GM10266 (cell line): ENCODE results near the gene MMRN2.
"Not testable (repeated sequence)": the region's sequence is repeated elsewhere in the genome, so short reads cannot be mapped to it uniquely, and the experiment has no call there.

ENCODE experiments used
- DNase-seq: peaks from one replicate; pipeline ENCODE4 v3.0.0; 2012; ENCODE audit errors: extremely low spot score
- TF ChIP-seq, protein P1 (sequence below): IDR thresholded peaks from 2 replicates; pipeline ENCODE4 v1.5.1; 2012; ENCODE audit warnings: mild to moderate bottlenecking, low read depth; ENCODE audit not compliant: control insufficient read depth, insufficient read depth; ENCODE audit errors: missing control alignments

Gene MMRN2

DNA sequence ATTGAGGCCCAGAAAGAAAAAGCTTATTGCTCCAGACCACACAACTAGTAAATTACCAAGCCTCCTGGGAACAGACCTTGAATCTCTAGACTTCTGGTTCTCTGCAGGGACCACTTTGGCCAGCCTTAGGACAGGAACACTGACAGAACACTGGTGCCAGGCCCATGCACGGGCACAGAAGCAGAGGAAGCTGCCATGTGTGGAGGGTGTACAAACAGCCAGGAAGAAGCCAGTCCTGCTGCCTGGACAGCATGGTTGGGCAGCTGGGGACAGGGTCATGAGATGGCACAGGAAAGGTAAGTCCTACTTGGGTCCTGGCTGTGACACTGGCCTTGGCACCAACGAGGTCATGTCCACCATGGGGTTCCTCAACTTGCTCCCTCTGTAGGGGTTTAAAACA is 19.2 kb downstream of the MMRN2 start:
- TF ChIP-seq, protein P1, sequence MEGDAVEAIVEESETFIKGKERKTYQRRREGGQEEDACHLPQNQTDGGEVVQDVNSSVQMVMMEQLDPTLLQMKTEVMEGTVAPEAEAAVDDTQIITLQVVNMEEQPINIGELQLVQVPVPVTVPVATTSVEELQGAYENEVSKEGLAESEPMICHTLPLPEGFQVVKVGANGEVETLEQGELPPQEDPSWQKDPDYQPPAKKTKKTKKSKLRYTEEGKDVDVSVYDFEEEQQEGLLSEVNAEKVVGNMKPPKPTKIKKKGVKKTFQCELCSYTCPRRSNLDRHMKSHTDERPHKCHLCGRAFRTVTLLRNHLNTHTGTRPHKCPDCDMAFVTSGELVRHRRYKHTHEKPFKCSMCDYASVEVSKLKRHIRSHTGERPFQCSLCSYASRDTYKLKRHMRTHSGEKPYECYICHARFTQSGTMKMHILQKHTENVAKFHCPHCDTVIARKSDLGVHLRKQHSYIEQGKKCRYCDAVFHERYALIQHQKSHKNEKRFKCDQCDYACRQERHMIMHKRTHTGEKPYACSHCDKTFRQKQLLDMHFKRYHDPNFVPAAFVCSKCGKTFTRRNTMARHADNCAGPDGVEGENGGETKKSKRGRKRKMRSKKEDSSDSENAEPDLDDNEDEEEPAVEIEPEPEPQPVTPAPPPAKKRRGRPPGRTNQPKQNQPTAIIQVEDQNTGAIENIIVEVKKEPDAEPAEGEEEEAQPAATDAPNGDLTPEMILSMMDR, result no peak
- no peak for DNase-seq

- TF ChIP-seq, protein P1, result no peak
- no peak for DNase-seq
Measured at GRCh38 chr10:86937502-86938154, 19.8 kb downstream of the MMRN2 start.

GRCh38 chr10:86936661-86937501 is 20.5 kb downstream of the MMRN2 start:
- TF ChIP-seq, protein P1, result no peak
- DNase-seq, result no peak

DNA sequence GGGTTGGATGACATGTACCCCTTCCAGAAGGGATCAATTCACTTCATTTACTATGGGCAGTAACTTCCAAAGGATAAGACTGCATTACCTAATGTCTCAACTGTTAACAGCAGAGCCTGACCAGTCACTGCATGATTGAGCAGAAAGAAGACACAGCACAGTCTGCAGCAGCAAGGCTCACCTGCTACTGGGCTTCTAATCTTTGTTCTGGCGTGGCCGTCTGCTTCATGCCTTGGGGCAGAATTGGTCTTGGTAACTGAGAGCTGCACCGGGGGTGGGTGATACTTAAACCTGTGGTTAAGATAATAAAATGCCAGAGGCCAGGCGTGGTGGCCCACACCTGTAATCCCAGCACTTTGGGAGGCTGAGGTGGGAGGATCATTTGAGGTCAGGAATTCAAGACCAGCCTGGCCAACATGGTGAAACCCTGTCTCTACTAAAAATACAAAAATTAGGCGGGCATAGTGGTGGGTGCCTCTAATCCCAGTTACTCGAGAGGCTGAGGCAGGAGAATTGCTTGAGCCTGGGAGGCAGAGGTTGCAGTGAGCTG is 23.2 kb downstream of the MMRN2 start:
- DNase-seq, result not testable (repeated sequence)

DNA sequence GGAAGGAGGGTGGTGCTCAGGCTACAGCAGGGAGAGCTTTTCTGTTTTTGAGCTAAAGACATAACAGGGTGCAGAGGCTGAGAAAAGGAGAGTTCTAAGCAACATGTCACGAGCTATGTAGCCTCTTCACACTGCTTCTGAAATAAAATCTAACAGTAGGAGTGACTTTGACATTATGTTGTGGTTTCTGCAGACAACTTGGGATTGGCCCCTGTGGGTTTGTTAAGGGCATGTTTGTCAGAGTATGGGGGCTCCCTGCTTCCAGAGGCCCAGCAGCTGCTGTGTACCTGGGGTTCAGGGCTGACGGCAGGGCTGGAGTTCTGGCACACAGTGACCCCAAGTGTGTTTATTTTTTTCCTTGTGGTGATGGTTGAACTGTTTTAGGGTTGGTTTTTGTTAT is 24.7 kb downstream of the MMRN2 start:
- DNase-seq, result no peak
- TF ChIP-seq, protein P1, result no peak

GRCh38 chr10:86931872-86932271 is 25.5 kb downstream of the MMRN2 start:
- no peak for DNase-seq
- TF ChIP-seq, protein P1, result no peak

DNA sequence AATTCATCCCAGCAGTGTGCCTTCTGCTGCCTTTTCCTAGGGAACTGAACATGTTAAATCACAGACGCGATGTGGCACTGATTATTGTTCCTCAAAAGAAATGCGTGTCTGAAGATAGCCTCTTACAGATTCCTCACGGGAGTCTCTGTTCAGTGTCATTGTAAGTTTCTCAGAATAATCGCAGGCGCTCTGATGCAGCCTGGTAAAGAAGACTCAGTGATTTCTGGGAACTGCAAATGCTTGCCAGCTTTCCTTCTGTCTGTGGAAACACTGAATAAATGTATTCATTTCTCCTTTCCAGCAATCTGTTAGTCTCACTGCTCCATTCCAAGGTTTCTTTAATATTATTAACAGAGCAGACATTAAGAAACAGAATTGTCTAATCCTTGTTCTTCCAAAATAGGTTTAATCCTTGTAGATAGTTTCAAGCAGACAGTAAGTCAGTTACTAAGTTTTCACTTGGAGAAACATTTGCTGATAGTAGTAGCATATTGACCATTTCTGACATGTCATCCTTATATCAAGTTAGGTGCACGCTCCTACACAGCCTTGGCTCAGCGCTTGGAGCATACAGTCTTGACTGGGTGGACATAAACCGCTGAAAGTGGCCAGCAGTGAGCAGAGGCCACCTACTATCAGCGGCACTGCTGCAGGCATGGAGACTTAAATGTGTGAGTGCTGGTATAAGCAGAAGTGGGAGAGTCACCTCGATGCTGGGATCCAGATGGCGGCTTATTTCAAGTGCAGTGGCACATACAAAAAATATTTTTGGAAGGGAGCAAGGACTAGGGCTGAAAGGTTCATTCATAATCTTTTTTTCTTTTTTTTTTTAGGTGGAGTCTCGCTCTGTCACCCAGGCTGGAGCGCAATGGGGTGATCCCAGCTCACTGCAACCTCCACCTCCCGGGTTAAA is 27.7 kb downstream of the MMRN2 start:
- TF ChIP-seq, protein P1, result no peak
- DNase-seq, result no peak
